Measurements from ENCODE around the gene ECT2L. TPM values are rescaled to one million over a fixed set of nuclear protein-coding genes. Genes with fewer than 3 reads are reported as not detected.

The ECT2L gene
- total and polyA plus RNA-seq, 2 donors (not counting 3 experiments of a cell fraction or from before 2014, with no cell fraction given) = not detected

DNA sequence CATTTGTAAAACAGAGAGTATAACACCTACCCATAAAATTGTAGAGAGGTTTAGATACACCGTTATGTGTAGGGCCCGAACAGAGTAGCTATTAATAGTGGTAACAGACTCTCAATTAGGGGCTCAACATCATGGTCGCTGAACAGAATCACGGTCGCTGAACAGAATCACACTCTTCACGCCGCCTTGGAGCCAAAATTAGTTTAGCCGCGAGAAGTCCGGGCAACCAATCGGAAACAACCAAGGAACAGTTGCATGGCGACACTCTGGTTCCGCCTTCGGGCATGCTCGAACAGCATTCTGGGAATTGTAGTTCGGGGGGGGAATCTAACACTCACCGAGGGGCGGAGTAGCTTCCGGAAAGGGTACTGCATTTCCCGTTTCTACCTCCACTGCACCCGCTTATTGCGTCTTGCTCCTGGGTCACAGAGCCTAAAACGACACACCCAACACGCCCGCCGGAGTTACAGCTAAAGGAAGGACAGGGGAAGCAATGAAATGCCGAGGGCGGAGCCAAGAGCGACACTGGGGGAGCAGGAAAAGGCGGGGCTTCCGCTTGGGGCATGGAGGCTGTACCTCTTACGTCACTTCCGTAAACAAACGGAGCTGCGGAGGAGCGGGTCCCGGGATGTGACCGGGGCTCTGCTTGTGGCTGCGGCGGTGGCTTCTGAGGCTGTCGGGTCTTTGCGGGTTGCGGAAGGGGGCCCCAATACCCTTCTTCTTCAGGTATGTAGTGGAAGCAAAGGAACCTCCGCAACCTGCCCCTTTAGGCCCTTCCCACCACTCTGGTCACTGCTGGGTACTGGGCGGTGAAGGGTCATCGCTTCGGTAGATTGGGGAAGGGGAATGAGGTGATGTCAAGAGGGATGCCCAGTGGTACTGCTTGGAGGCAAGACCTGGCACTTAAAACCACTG, 22.5 kb upstream of the ECT2L start, which contains the start of gene CCDC28A:
Gene CCDC28A (plus strand): TSS at position 593 of the 915 bp plus-strand sequence. CDS start 2,352 bp downstream, outside the sequence.
- CTCF ChIA-PET = interaction anchor here (0.8 to 1.7 kb wide), 3 partner anchors 21 to 591 kb away, joined by 3 read pairs; no protein-coding TSS in a partner anchor
- peaks cover 23% of the 10 kb centered on the region for H3K4me1 ChIP-seq (ENCODE audit: control insufficient read depth, extremely low read depth, insufficient read depth, low read length)
- BruUV-seq (replicated peaks) = TSS peak; percentile 81
- DNase-seq (ENCODE audit: low read depth, low spot score) (peak; percentile 97), FAIRE-seq (peak; percentile 97)
- POLR2A ChIA-PET = interaction anchor here (0.7 kb wide), 1 partner anchor 369 kb away, joined by 5 read pairs; no protein-coding TSS in a partner anchor
- intact Hi-C loops (cut with micrococcal nuclease) (loop anchor here (1.0 to 5.0 kb wide), 4 partner anchors 180 to 666 kb away; partner anchors contain the start of genes PERP and REPS1), dilution Hi-C loops (cut with MboI; ENCODE audit: extremely low pct_ligation_motif_present, low sequenced_read_pairs) (no loop called here)
- H3K36me3 ChIP-seq (ENCODE audit: control insufficient read depth in 2 of 2, extremely low read depth in 1 of 2, insufficient read depth in 2 of 2, low read length in 2 of 2) = no peaks in the 10 kb centered on the region
- H3K9me1 ChIP-seq (replicated peaks; ENCODE audit: control insufficient read depth, extremely low read depth, insufficient read depth, low read length) = no peaks in the 10 kb centered on the region
- H3K4me3 ChIP-seq (replicated peaks in 1 of 3; ENCODE audit: insufficient read depth in 1 of 3, low read depth in 1 of 3, low read length in 3 of 3) = peak within 1 kb of the TSS; percentile 61 to 84 (median 83)
- no peaks in the 10 kb centered on the region for H3K27me3 ChIP-seq (ENCODE audit: control insufficient read depth in 2 of 2, insufficient read depth in 2 of 2, low read length in 2 of 2)
- peak within 1 kb of the TSS; percentile 91 for H3K4me2 ChIP-seq (ENCODE audit: insufficient read depth, low read length)
- peak within 1 kb of the TSS; percentile 91 for H2AFZ ChIP-seq (ENCODE audit: low read depth, low read length)
- no peaks in the 10 kb centered on the region for H4K20me1 ChIP-seq (replicated peaks; ENCODE audit: control insufficient read depth, extremely low read depth, insufficient read depth, low read length)
- peak within 1 kb of the TSS; percentile 95 for H3K9ac ChIP-seq (replicated peaks; ENCODE audit: extremely low read depth, insufficient read depth, low read length)
- TF ChIP-seq, protein P1, sequence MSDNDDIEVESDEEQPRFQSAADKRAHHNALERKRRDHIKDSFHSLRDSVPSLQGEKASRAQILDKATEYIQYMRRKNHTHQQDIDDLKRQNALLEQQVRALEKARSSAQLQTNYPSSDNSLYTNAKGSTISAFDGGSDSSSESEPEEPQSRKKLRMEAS (IDR thresholded peaks at IDR 0.05; ENCODE audit: insufficient read depth, insufficient read length) = peak; percentile 63
- TF ChIP-seq, protein P2, sequence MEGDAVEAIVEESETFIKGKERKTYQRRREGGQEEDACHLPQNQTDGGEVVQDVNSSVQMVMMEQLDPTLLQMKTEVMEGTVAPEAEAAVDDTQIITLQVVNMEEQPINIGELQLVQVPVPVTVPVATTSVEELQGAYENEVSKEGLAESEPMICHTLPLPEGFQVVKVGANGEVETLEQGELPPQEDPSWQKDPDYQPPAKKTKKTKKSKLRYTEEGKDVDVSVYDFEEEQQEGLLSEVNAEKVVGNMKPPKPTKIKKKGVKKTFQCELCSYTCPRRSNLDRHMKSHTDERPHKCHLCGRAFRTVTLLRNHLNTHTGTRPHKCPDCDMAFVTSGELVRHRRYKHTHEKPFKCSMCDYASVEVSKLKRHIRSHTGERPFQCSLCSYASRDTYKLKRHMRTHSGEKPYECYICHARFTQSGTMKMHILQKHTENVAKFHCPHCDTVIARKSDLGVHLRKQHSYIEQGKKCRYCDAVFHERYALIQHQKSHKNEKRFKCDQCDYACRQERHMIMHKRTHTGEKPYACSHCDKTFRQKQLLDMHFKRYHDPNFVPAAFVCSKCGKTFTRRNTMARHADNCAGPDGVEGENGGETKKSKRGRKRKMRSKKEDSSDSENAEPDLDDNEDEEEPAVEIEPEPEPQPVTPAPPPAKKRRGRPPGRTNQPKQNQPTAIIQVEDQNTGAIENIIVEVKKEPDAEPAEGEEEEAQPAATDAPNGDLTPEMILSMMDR (IDR thresholded peaks at IDR 0.05; ENCODE audit: extremely low read depth in 1 of 2, insufficient read depth in 1 of 2, low read depth in 1 of 2, low read length in 2 of 2) = no peak
- TF ChIP-seq MYC (IDR thresholded peaks at IDR 0.05; ENCODE audit: low read depth, low read length) (peak; percentile 58), POLR2AphosphoS5 (IDR thresholded peaks at IDR 0.05; ENCODE audit: insufficient read depth, low read depth, low read length) (peak; percentile 42), JUN (IDR thresholded peaks at IDR 0.05; ENCODE audit: borderline replicate concordance, insufficient read depth, insufficient read length, low read depth) (no peak)
- no peaks in the 10 kb centered on the region for H3K9me3 ChIP-seq (replicated peaks; ENCODE audit: control insufficient read depth, insufficient read depth, low read length)
- H3K27ac ChIP-seq (ENCODE audit: insufficient read depth, low read depth, low read length) = peak within 1 kb of the TSS; percentile 95
- H3K79me2 ChIP-seq (ENCODE audit: control insufficient read depth, insufficient read depth, low read length) = no peaks in the 10 kb centered on the region

All from endothelial cell of umbilical vein (primary cell).